Measurements from ENCODE around the gene ATXN7L1. TPM values are rescaled to one million over a fixed set of nuclear protein-coding genes. Genes with fewer than 3 reads are reported as not detected.

ATXN7L1 gene
- total RNA-seq, 1 experiment from 2014 or later, result 14.6 TPM

DNA sequence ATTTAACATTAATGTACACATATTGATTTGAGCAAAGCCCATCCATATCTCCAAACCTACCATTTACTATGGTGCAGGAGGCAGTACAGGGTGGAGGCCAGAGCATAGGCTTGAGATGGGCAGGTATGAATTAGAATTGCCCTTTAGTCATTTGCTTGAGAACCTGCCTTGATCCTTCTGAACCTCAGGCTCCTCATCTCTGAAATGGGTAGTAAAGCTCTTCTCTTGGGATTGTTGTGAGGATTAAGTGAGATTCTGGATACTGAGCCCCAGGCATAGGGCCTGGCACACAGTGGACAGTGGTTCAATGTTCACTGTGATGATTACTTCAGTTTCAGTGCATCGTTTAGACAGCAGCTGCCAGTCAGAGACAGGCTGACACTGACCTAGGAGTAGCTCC lies 5.0 kb upstream of the ATXN7L1 start:
- H3K36me3 ChIP-seq (ENCODE audit: low read depth), result no peaks in the 10 kb centered on the region
- no peaks in the 10 kb centered on the region for H3K27me3 ChIP-seq (ENCODE audit: insufficient read depth, low read depth)
- H3K4me1 ChIP-seq (replicated peaks; ENCODE audit: insufficient read depth), result peaks cover 13% of the 10 kb centered on the region
- H3K9me2 ChIP-seq (ENCODE audit: insufficient read depth), result no peaks in the 10 kb centered on the region
- H3K27ac ChIP-seq, result no peak overlapping the region
- intact Hi-C loops (cut with micrococcal nuclease; ENCODE audit: unreplicated experiment), result no loop called here
- ChIA-PET CTCF (no interaction called here), POLR2A (ENCODE audit: unreplicated experiment) (no interaction called here)
- DNase-seq, result no peak
- H3F3A ChIP-seq (ENCODE audit: insufficient read depth, low read depth), result 0 out of 2 replicates have a peak, but pooled peaks cover 8% of the 10 kb centered on the region
- no peak overlapping the region for H3K4me3 ChIP-seq
- H4K20me1 ChIP-seq (ENCODE audit: insufficient read depth), result no peaks in the 10 kb centered on the region
- BruUV-seq (replicated peaks), result no TSS peak
- H2AFZ ChIP-seq, result no peak overlapping the region
- 0 out of 2 replicates have a peak, but pooled peaks cover 5% of the 10 kb centered on the region for H3K79me2 ChIP-seq (ENCODE audit: low read depth)
- H3K4me2 ChIP-seq, result no peak overlapping the region
- no peak for TF ChIP-seq EZH2 (IDR thresholded peaks at IDR 0.05; ENCODE audit: low read depth)
- TF ChIP-seq, protein P1, sequence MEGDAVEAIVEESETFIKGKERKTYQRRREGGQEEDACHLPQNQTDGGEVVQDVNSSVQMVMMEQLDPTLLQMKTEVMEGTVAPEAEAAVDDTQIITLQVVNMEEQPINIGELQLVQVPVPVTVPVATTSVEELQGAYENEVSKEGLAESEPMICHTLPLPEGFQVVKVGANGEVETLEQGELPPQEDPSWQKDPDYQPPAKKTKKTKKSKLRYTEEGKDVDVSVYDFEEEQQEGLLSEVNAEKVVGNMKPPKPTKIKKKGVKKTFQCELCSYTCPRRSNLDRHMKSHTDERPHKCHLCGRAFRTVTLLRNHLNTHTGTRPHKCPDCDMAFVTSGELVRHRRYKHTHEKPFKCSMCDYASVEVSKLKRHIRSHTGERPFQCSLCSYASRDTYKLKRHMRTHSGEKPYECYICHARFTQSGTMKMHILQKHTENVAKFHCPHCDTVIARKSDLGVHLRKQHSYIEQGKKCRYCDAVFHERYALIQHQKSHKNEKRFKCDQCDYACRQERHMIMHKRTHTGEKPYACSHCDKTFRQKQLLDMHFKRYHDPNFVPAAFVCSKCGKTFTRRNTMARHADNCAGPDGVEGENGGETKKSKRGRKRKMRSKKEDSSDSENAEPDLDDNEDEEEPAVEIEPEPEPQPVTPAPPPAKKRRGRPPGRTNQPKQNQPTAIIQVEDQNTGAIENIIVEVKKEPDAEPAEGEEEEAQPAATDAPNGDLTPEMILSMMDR (conservative IDR thresholded peaks at IDR 0.05), result no peak
- no peaks in the 10 kb centered on the region for H3K9me3 ChIP-seq (ENCODE audit: insufficient read depth, low read depth)

DNA sequence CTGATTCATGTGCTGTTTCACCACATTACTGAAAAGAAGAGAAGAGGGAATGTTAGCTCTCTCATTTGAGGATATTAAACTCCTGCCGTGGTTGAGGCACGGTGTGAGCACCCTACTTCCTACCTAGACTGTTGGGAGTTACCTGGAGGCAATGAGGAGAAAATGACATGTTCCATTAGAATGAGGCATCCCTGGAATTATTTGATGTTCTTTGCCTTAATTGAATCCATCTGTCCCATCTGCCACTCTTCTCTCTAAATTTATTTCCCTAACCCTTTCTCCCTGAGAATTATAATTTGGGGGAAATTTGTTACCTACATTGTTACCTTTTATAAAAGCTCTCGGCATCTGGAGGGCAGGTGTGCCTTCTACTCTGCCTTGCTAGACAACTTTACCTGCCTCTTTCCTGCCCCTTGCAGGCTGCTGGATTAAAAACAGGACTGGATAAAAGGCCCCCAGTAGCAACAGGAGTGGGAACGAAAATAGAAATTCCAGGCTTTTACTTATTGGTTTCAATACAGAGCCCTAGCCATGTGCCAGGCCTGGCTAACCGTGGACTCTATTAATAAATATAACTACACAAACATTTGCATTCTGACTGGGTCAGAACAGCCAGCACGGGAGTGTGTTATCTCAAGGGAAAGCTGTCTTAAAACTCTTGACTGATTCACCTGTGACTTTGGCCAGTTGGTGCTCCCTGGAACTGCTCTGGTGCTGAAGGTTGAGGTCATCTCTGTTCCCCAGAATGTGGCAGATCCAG lies 4.4 kb upstream of the ATXN7L1 start:
- no peak for DNase-seq
- TF ChIP-seq, protein P1 (conservative IDR thresholded peaks at IDR 0.05), result no peak
- TF ChIP-seq EZH2 (IDR thresholded peaks at IDR 0.05; ENCODE audit: low read depth), result no peak
- intact Hi-C loops (cut with micrococcal nuclease; ENCODE audit: unreplicated experiment), result no loop called here
- Histone ChIP-seq H2AFZ (no peak overlapping the region), H3K9me2 (ENCODE audit: insufficient read depth) (no peaks in the 10 kb centered on the region), H3K79me2 (ENCODE audit: low read depth) (0 out of 2 replicates have a peak, but pooled peaks cover 5% of the 10 kb centered on the region), H3K36me3 (ENCODE audit: low read depth) (no peaks in the 10 kb centered on the region), H3F3A (ENCODE audit: insufficient read depth, low read depth) (0 out of 2 replicates have a peak, but pooled peaks cover 8% of the 10 kb centered on the region), H3K27me3 (ENCODE audit: insufficient read depth, low read depth) (no peaks in the 10 kb centered on the region), H3K4me3 (no peak overlapping the region), H3K27ac (no peak overlapping the region), H3K9me3 (ENCODE audit: insufficient read depth, low read depth) (no peaks in the 10 kb centered on the region), H4K20me1 (ENCODE audit: insufficient read depth) (no peaks in the 10 kb centered on the region), H3K4me1 (replicated peaks; ENCODE audit: insufficient read depth) (peaks cover 14% of the 10 kb centered on the region), H3K4me2 (no peak overlapping the region)
- CTCF ChIA-PET, result no interaction called here
- POLR2A ChIA-PET (ENCODE audit: unreplicated experiment), result no interaction called here
- no TSS peak for BruUV-seq (replicated peaks)

DNA sequence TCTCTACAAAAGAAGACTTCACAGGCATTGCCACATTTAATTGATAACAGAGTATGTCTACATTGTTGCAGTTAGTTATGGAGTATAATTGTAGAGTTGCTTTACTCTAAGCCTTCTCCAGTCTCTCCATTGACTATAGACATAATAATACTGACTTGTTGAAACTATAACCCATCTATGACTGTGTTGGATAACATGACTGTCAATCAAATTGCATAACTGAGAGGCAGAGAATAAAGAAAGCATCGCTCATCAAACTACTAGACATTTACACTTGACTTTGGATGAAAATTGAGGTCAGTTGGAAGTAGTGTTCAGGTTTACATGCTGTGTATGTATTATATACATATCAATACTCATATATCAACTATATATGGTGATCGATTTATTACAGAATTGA lies 3.4 kb upstream of the ATXN7L1 start:
- DNase-seq, result no peak
- BruUV-seq (replicated peaks), result no TSS peak

More for the DNA sequence above, 3.4 kb upstream of the ATXN7L1 start:
- Histone ChIP-seq H3K4me3 (no peak overlapping the region), H3K4me1 (replicated peaks; ENCODE audit: insufficient read depth) (peaks cover 24% of the 10 kb centered on the region), H3K9me3 (ENCODE audit: insufficient read depth, low read depth) (no peaks in the 10 kb centered on the region), H4K20me1 (ENCODE audit: insufficient read depth) (no peaks in the 10 kb centered on the region), H2AFZ (no peak overlapping the region), H3K79me2 (ENCODE audit: low read depth) (peaks cover 11% of the 10 kb centered on the region; the same call in 1 of the 2 replicates), H3F3A (ENCODE audit: insufficient read depth, low read depth) (0 out of 2 replicates have a peak, but pooled peaks cover 8% of the 10 kb centered on the region), H3K27me3 (ENCODE audit: insufficient read depth, low read depth) (no peaks in the 10 kb centered on the region), H3K4me2 (no peak overlapping the region), H3K27ac (no peak overlapping the region), H3K9me2 (ENCODE audit: insufficient read depth) (no peaks in the 10 kb centered on the region), H3K36me3 (ENCODE audit: low read depth) (no peaks in the 10 kb centered on the region)
- ChIA-PET CTCF (no interaction called here), POLR2A (ENCODE audit: unreplicated experiment) (interaction anchor here (0.6 kb wide), 1 partner anchor 8 kb away, joined by 4 read pairs; no protein-coding TSS in a partner anchor)
- intact Hi-C loops (cut with micrococcal nuclease; ENCODE audit: unreplicated experiment), result loop anchor here (5.0 to 10.0 kb wide), 2 partner anchors 163 to 275 kb away; no protein-coding TSS in a partner anchor
- no peak for TF ChIP-seq EZH2 (IDR thresholded peaks at IDR 0.05; ENCODE audit: low read depth)
